ENCODE data around the gene B4GALNT1. TPM values are rescaled to one million over a fixed set of nuclear protein-coding genes. Genes with fewer than 3 reads are reported as not detected.

Gene B4GALNT1
- total and polyA plus RNA-seq, 9 of the 15 experiments (the other 6 are each of a cell fraction or from before 2014, with no cell fraction given), result 1.0 to 32.2 (median 9.8) TPM

- TF ChIP-seq VEZF1 (CRISPR knock-in tag; IDR thresholded peaks at IDR 0.05), result peak; percentile 34
- TF ChIP-seq HIVEP1 (CRISPR knock-in tag; IDR thresholded peaks at IDR 0.05), result no peak
- no peak for TF ChIP-seq RBM14 (IDR thresholded peaks at IDR 0.05; ENCODE audit: borderline replicate concordance, insufficient read depth, low read depth, low read length)
- TF ChIP-seq ELF4 (CRISPR knock-in tag; IDR thresholded peaks at IDR 0.05), result peak; percentile 65; the same call in 1 of the 2 replicates
- TF ChIP-seq HBP1 (CRISPR knock-in tag; IDR thresholded peaks at IDR 0.05), result no peak
- TF ChIP-seq U2AF2 (optimal IDR thresholded peaks at IDR 0.05; ENCODE audit: low read depth, low read length), result no peak
- TF ChIP-seq ATF6 (CRISPR knock-in tag; IDR thresholded peaks at IDR 0.05), result no peak
- TF ChIP-seq FOXJ2 (tag; IDR thresholded peaks at IDR 0.05), result no peak
- peak; percentile 80 for TF ChIP-seq GABPB1 (CRISPR knock-in tag; IDR thresholded peaks at IDR 0.05)
- peak; percentile 82 for TF ChIP-seq HDAC2 (IDR thresholded peaks at IDR 0.05)
- TF ChIP-seq TRIM25 (IDR thresholded peaks at IDR 0.05; ENCODE audit: borderline replicate concordance), result no peak
- TF ChIP-seq PHTF2 (CRISPR knock-in tag; IDR thresholded peaks at IDR 0.05), result no peak
- TF ChIP-seq ESRRA (IDR thresholded peaks at IDR 0.05; ENCODE audit: borderline replicate concordance, low read depth), result no peak
- no peak for TF ChIP-seq TCF15 (CRISPR knock-in tag; IDR thresholded peaks at IDR 0.05)
- no peak for TF ChIP-seq THRA (IDR thresholded peaks at IDR 0.05)
- 0 out of 4 replicates have a peak, but pooled peaks of 1 of the 2 experiments have one; percentile 31 for TF ChIP-seq NONO (IDR thresholded peaks at IDR 0.05; ENCODE audit: low read depth in 2 of 2, low read length in 1 of 2)
- TF ChIP-seq JUN (IDR thresholded peaks at IDR 0.05; ENCODE audit: borderline replicate concordance, low read depth, low read length), result no peak
- no peak for TF ChIP-seq JUN (CRISPR knock-in tag; IDR thresholded peaks at IDR 0.05; ENCODE audit: borderline replicate concordance)
These were observed 41.9 kb downstream of the B4GALNT1 start, which contains the start of gene PIP4K2C (continued) for GRCh38 chr12:57590864-57591781.
